Measurements from ENCODE around the gene CCDC178.

GRCh38 chr18:33355263-33355662 lies 85.3 kb downstream of the CCDC178 start:
- TF ChIP-seq CTCF (IDR thresholded peaks at IDR 0.05; ENCODE audit: low read depth, low read length, poor library complexity, severe bottlenecking) (no peak), EZH2phosphoT487 (IDR thresholded peaks at IDR 0.05; ENCODE audit: borderline replicate concordance, low read length) (no peak)
